ENCODE measurements around the gene HTR4.

The HTR4 gene

DNA sequence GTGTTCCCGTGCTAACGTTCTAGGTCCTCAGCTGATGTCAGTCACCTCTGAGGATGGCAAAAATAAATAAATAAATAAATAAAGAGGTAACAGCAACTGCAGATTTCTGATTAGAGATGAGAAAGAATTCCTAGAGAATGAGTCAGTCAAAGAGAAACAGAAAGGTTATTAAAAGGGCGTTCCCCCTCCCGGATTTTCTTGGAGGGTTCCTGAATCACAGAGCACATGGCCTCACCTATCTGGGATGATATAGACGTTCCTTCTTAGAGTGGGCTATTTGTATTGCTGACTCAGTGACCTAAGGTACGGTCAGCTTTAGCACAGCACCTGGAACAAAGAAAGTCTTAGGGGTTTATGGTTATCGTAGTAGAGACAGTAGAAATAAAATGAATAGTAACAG, 30.6 kb downstream of the HTR4 start:
- no peak for DNase-seq (ENCODE audit: extremely low spot score)
- ChIA-PET CTCF (no interaction called here), POLR2A (no interaction called here)
- TF ChIP-seq SUZ12 (IDR thresholded peaks at IDR 0.05) (no peak), CTBP1 (IDR thresholded peaks at IDR 0.05; ENCODE audit: borderline replicate concordance) (no peak), TARDBP (IDR thresholded peaks at IDR 0.05) (no peak), BHLHE40 (IDR thresholded peaks at IDR 0.05; ENCODE audit: borderline replicate concordance) (no peak), FOXK2 (IDR thresholded peaks at IDR 0.05) (no peak), PKNOX1 (IDR thresholded peaks at IDR 0.05) (no peak), HDGF (IDR thresholded peaks at IDR 0.05; ENCODE audit: borderline replicate concordance) (no peak), FOXM1 (IDR thresholded peaks at IDR 0.05; ENCODE audit: borderline replicate concordance) (no peak), FOXA1 (IDR thresholded peaks at IDR 0.05) (no peak), ELF4 (IDR thresholded peaks at IDR 0.05) (no peak), L3MBTL2 (conservative IDR thresholded peaks at IDR 0.05) (no peak), LEF1 (IDR thresholded peaks at IDR 0.05; ENCODE audit: borderline replicate concordance) (no peak), NFRKB (IDR thresholded peaks at IDR 0.05) (no peak), SP1 (IDR thresholded peaks at IDR 0.05) (no peak), ARNT (IDR thresholded peaks at IDR 0.05) (no peak), ZNF384 (IDR thresholded peaks at IDR 0.05) (no peak)

DNA sequence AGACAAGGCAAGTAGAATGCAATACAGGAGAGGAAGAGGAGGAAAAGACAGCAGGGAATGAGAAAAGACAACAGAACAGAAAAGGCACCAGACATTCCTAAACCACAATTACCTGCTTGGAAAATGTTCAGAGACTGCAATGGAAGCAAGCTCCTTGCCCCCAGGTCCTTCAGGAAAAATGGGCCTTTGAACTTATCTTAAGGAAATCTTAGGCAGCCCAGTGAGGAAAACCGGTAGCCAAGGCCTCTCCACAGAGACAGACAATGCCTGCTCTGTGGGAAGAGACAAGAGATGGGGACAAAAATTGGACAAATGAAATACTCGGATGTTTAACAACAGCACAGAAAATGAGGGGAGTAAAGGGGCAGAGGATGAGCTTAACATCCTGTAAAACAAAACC, 31.2 kb downstream of the HTR4 start:
- no peak for DNase-seq (ENCODE audit: extremely low spot score)
- TF ChIP-seq ARNT (IDR thresholded peaks at IDR 0.05) (no peak), ZNF384 (IDR thresholded peaks at IDR 0.05) (no peak), SP1 (IDR thresholded peaks at IDR 0.05) (no peak), BHLHE40 (IDR thresholded peaks at IDR 0.05; ENCODE audit: borderline replicate concordance) (no peak), L3MBTL2 (conservative IDR thresholded peaks at IDR 0.05) (no peak), FOXK2 (IDR thresholded peaks at IDR 0.05) (no peak), NFRKB (IDR thresholded peaks at IDR 0.05) (no peak), LEF1 (IDR thresholded peaks at IDR 0.05; ENCODE audit: borderline replicate concordance) (no peak), SUZ12 (IDR thresholded peaks at IDR 0.05) (no peak), FOXM1 (IDR thresholded peaks at IDR 0.05; ENCODE audit: borderline replicate concordance) (no peak), PKNOX1 (IDR thresholded peaks at IDR 0.05) (no peak), HDGF (IDR thresholded peaks at IDR 0.05; ENCODE audit: borderline replicate concordance) (no peak)
- POLR2A ChIA-PET, result no interaction called here
- CTCF ChIA-PET, result no interaction called here

DNA sequence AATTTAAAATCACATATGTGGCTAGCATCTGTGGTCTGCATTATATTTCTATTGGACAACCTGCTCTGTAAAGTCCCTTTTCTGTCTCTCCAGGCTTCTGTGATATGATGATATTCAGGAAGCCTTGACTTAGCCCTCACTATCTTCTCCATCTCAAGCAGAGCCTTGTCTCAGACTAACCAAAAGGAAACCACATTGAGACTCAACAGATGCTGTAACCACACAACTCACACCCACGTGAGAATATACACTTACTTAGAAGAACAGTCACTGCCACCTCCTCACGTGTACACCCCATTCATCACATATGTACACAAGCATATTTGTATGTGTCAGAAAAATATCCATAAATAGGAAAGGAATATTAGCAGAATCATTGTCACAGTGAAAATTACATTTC, 33.6 kb downstream of the HTR4 start:
- no peak for DNase-seq (ENCODE audit: extremely low spot score)
- CTCF ChIA-PET, result no interaction called here
- POLR2A ChIA-PET, result no interaction called here
- TF ChIP-seq FOXM1 (IDR thresholded peaks at IDR 0.05; ENCODE audit: borderline replicate concordance) (no peak), TARDBP (IDR thresholded peaks at IDR 0.05) (no peak), HDGF (IDR thresholded peaks at IDR 0.05; ENCODE audit: borderline replicate concordance) (no peak), NFRKB (IDR thresholded peaks at IDR 0.05) (no peak), SP1 (IDR thresholded peaks at IDR 0.05) (no peak), L3MBTL2 (conservative IDR thresholded peaks at IDR 0.05) (no peak), ELF4 (IDR thresholded peaks at IDR 0.05) (no peak)

GRCh38 chr5:148620091-148620490, 34.2 kb downstream of the HTR4 start:
- POLR2A ChIA-PET, result no interaction called here
- no peak for TF ChIP-seq L3MBTL2 (conservative IDR thresholded peaks at IDR 0.05)
- no peak for TF ChIP-seq NFRKB (IDR thresholded peaks at IDR 0.05)
- TF ChIP-seq TARDBP (IDR thresholded peaks at IDR 0.05), result no peak
- no peak for TF ChIP-seq ARNT (IDR thresholded peaks at IDR 0.05)
- TF ChIP-seq CTBP1 (IDR thresholded peaks at IDR 0.05; ENCODE audit: borderline replicate concordance), result no peak
- TF ChIP-seq SP1 (IDR thresholded peaks at IDR 0.05), result no peak
- TF ChIP-seq BHLHE40 (IDR thresholded peaks at IDR 0.05; ENCODE audit: borderline replicate concordance), result no peak
- no peak for TF ChIP-seq SUZ12 (IDR thresholded peaks at IDR 0.05)
- no peak for TF ChIP-seq ELF4 (IDR thresholded peaks at IDR 0.05)
- CTCF ChIA-PET, result no interaction called here
- no peak for DNase-seq (ENCODE audit: extremely low spot score)

- TF ChIP-seq SUZ12 (IDR thresholded peaks at IDR 0.05) (no peak), FOXK2 (IDR thresholded peaks at IDR 0.05) (no peak), FOXA1 (IDR thresholded peaks at IDR 0.05) (no peak), SP1 (IDR thresholded peaks at IDR 0.05) (no peak), ZNF384 (IDR thresholded peaks at IDR 0.05) (no peak), FOXM1 (IDR thresholded peaks at IDR 0.05; ENCODE audit: borderline replicate concordance) (no peak), CTBP1 (IDR thresholded peaks at IDR 0.05; ENCODE audit: borderline replicate concordance) (no peak), TARDBP (IDR thresholded peaks at IDR 0.05) (no peak), LEF1 (IDR thresholded peaks at IDR 0.05; ENCODE audit: borderline replicate concordance) (no peak), BHLHE40 (IDR thresholded peaks at IDR 0.05; ENCODE audit: borderline replicate concordance) (no peak), ARNT (IDR thresholded peaks at IDR 0.05) (no peak), HDGF (IDR thresholded peaks at IDR 0.05; ENCODE audit: borderline replicate concordance) (no peak)
- no peak for DNase-seq (ENCODE audit: extremely low spot score)
- ChIA-PET POLR2A (no interaction called here), CTCF (interaction anchor here (0.6 kb wide), 1 partner anchor 134 kb away, joined by 3 read pairs; no protein-coding TSS in a partner anchor)
These were observed 34.8 kb downstream of the HTR4 start for GRCh38 chr5:148619484-148619883.

DNA sequence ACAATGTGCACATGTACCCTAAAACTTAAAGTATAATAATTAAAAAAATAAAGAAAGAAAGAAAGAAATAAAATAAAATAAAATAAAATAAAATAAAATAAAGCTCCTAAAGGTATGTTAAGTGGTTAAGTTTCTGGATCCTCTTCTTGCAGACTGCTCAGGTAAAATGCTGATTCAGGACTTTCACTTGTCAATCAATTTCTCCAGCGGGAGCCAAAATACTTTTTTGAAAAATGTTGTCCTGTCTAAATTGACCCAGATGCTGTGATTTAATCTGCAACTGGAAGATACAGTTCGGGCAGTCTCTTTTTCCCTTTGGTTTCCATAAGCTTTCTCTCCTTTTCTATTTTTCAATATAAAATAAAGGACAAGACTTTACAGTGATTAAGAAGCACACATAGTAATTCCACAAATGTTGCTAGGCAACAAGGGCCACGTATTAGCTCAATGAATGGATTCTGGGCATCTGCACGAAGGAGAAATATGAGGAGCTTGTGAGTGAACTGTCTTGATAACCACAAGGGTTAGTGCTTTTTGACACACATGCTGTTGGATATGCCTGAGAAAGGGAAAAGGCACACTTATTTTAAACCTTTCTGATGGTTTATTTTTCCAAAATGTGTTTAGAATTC, 38.6 kb downstream of the HTR4 start:
- ChIA-PET CTCF (no interaction called here), POLR2A (no interaction called here)
- TF ChIP-seq SUZ12 (IDR thresholded peaks at IDR 0.05) (no peak), CTBP1 (IDR thresholded peaks at IDR 0.05; ENCODE audit: borderline replicate concordance) (no peak), TARDBP (IDR thresholded peaks at IDR 0.05) (no peak), ZNF384 (IDR thresholded peaks at IDR 0.05) (no peak), FOXK2 (IDR thresholded peaks at IDR 0.05) (no peak), HDGF (IDR thresholded peaks at IDR 0.05; ENCODE audit: borderline replicate concordance) (no peak), FOXM1 (IDR thresholded peaks at IDR 0.05; ENCODE audit: borderline replicate concordance) (no peak), SP1 (IDR thresholded peaks at IDR 0.05) (no peak), BHLHE40 (IDR thresholded peaks at IDR 0.05; ENCODE audit: borderline replicate concordance) (no peak), FOXA1 (IDR thresholded peaks at IDR 0.05) (no peak), NFRKB (IDR thresholded peaks at IDR 0.05) (no peak), ARNT (IDR thresholded peaks at IDR 0.05) (no peak), PKNOX1 (IDR thresholded peaks at IDR 0.05) (no peak), L3MBTL2 (conservative IDR thresholded peaks at IDR 0.05) (no peak), LEF1 (IDR thresholded peaks at IDR 0.05; ENCODE audit: borderline replicate concordance) (no peak), ELF4 (IDR thresholded peaks at IDR 0.05) (no peak)
- DNase-seq (ENCODE audit: extremely low spot score), result no peak

Measured in HEK293T (cell line).